Left ventricle myocardium inferior (tissue), 1 donor: ENCODE data around the gene TAF1C. TPM values are rescaled to one million over a fixed set of nuclear protein-coding genes. Genes with fewer than 3 reads are reported as not detected.

Source experiments
- DNase-seq: peaks from one replicate; pipeline ENCODE4 v3.0.0-alpha.2; 2020
- H3K27ac ChIP-seq: fragments of 200-600 bp; replicated peaks from 2 replicates; pipeline ENCODE4 v1.8.0; 2021
- H3K27me3 ChIP-seq: fragments of 200-600 bp; 2 replicates; pipeline ENCODE4 v1.8.0; 2021; ENCODE audit warnings: low read depth
- H3K36me3 ChIP-seq: fragments of 200-600 bp; 2 replicates; pipeline ENCODE4 v1.8.0; 2021
- H3K4me1 ChIP-seq: fragments of 200-600 bp; 2 replicates; pipeline ENCODE4 v1.8.0; 2021
- H3K4me3 ChIP-seq: fragments of 200-600 bp; 2 replicates; pipeline ENCODE4 v1.8.0; 2021; ENCODE audit warnings: mild to moderate bottlenecking, moderate library complexity
- H3K9me3 ChIP-seq: fragments of 200-600 bp; replicated peaks from 2 replicates; pipeline ENCODE4 v1.8.0; 2021
- CTCF ChIP-seq: fragments of 200-600 bp; IDR thresholded peaks from 2 replicates; pipeline ENCODE4 v1.8.0; 2021; ENCODE audit warnings: antibody characterized with exemption, mild to moderate bottlenecking, borderline replicate concordance
- intact Hi-C: fragments of 100-400 bp; cut with micrococcal nuclease; formaldehyde crosslinking; loops from one replicate; pipeline ENCODE4 v1.11.0; 2022
- total RNA-seq: library from RNA; stranded (reverse); fragmentation: NEBNext Ultra II Directional; extraction: Animal tissue kit (Norgen Biotek cat#: 25700); gene quantifications from one replicate; pipeline ENCODE4 v1.2.1, GENCODE V29; 2021
- donor health status: DM: no; HTN: yes; CAD: no; lungs with severe emphysema.

Gene TAF1C
- total RNA-seq, 1 donor from 2014 or later: 29.0 TPM

DNA sequence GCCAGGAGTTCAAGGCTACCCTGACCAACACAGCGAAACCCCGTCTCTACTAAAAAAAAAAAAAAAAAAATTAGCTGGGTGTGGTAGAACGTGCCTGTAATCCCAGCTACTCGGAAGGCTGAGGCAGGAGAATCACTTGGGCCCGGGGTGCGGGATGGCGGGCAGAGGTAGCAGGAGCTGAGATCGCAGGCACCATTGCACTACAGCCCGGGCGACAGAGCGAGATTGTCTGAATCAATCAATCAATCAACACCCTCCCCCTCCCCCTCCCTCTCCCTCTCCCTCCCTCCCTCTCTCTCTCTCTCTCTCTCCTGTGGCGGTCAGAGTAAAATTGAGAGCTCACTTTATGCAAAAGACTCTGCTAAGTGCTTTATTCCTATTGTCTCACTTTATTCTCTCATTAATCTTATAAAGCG, 43.1 kb downstream of the TAF1C start:
- TF ChIP-seq CTCF: no peak
- Histone ChIP-seq H3K36me3 (no peaks in the 10 kb centered on the region), H3K4me3 (peak overlapping the region; percentile 93), H3K27ac (peak overlapping the region; percentile 84), H3K9me3 (no peaks in the 10 kb centered on the region), H3K4me1 (peaks cover 41% of the 10 kb centered on the region), H3K27me3 (no peaks in the 10 kb centered on the region)
- no peak for DNase-seq
- intact Hi-C loops: no loop called here

GRCh38 chr16:84143081-84143480, 43.8 kb downstream of the TAF1C start:
- intact Hi-C loops: no loop called here
- no peaks in the 10 kb centered on the region for H3K9me3 ChIP-seq
- peaks cover 47% of the 10 kb centered on the region for H3K4me1 ChIP-seq
- no peak overlapping the region for H3K4me3 ChIP-seq
- H3K27ac ChIP-seq: no peak overlapping the region
- DNase-seq: no peak
- H3K27me3 ChIP-seq: no peaks in the 10 kb centered on the region
- TF ChIP-seq CTCF: no peak
- H3K36me3 ChIP-seq: no peaks in the 10 kb centered on the region

DNA sequence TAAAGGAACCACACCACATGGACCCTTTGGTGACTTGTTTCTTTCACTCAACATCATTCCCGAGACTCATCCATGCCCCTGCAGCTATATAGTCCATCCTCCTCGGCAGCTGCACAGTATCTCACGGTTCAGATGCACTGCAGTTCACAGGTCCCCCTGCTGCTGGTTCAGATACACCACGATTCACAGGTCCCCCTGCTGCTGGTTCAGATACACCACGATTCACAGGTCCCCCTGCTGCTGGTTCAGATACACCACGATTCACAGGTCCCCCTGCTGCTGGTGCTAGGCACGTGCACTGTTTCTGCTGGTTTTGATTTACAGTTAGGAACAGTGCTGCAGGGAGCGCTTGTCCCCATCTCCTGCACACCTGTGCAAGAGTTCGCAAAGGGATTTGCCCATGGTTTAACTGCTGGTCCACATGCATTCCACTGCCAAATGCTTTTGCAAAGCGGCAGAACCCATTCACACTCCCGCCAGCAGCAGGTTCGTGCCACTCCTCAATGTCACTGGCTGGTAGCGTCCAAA, 45.6 kb downstream of the TAF1C start:
- no peaks in the 10 kb centered on the region for H3K27me3 ChIP-seq
- DNase-seq: no peak
- peak; percentile 15 for TF ChIP-seq CTCF
- no peaks in the 10 kb centered on the region for H3K9me3 ChIP-seq
- H3K36me3 ChIP-seq: no peaks in the 10 kb centered on the region
- H3K4me1 ChIP-seq: peaks cover 57% of the 10 kb centered on the region
- H3K27ac ChIP-seq: no peak overlapping the region
- H3K4me3 ChIP-seq: no peak overlapping the region
- intact Hi-C loops: no loop called here

DNA sequence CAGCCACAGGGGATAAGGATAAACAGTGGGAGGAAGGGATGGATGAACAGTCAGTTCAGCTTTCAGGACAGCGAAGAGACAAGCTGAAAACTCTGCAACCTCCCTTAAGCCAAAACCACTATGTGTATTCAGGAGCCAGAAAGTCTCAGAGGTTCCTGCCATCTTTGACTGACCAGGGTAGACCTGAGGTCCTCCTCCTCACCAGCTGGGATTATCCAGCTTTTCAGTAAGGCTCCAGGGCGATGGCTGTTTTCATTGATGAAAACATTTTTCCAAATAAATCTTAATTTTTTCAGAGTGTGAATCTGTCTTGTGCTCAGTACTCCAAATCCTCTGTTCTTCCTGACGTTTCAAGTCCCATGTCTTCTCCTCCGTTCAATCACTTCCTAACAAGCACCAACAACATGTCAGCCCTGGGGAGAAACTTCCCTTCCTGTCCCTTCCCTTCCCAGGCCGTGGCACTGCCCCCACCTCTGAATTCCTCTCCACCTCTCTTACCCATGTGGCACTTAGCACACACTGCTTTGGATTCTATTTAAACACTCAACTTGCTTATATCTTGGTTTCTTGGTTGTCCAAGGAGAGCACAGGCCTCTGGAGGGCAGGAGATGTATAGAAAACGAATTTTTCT, 47.1 kb downstream of the TAF1C start:
- intact Hi-C loops: no loop called here

DNA sequence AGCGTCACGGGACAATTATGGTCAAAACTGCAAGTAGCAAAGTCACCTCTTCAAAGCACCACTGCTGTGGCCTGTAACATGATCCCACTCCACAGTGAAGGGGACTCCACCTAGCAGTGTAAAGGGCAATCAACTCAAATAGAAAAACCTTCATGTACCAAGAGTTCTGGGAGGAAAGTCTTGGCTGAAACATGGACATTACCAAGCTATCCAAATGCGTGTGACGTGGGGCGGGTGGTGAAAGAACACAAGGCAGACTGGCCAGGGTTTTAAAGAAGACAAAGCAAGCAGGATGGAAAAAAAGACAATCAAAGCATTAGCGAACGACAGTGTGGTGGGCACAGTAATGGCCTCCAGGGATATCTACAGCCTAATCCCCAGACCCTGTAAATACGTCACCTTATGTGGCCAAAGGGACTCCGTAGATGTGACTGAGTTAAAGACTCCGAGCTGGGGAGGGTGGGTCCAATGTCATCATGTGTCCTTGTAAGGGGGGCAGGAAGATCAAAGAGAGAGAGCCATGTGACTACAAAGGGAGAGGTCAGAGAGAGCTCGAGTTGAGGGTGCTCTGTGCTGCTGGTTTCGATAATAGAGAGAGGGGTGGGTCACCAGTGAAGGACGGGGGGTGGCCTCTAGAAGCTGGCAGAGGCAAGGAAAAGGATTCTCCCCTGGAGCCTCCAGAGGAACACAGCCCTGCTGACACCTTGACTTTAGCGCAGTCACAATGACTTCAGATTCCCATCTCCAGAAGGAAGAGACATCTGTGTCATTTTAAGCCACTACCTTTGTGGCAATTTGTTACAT, 47.8 kb downstream of the TAF1C start:
- H3K27me3 ChIP-seq: no peaks in the 10 kb centered on the region
- intact Hi-C loops: no loop called here
- peak overlapping the region; percentile 86 for H3K27ac ChIP-seq
- no peaks in the 10 kb centered on the region for H3K36me3 ChIP-seq
- H3K4me1 ChIP-seq: peaks cover 45% of the 10 kb centered on the region
- no peak for TF ChIP-seq CTCF
- peak overlapping the region; percentile 28 for H3K4me3 ChIP-seq
- H3K9me3 ChIP-seq: no peaks in the 10 kb centered on the region
- no peak for DNase-seq

More for the DNA sequence above, 47.1 kb downstream of the TAF1C start:
- H3K9me3 ChIP-seq: no peaks in the 10 kb centered on the region
- H3K27me3 ChIP-seq: no peaks in the 10 kb centered on the region
- H3K36me3 ChIP-seq: no peaks in the 10 kb centered on the region
- no peak for DNase-seq
- peak overlapping the region; percentile 86 for H3K27ac ChIP-seq
- TF ChIP-seq CTCF: no peak
- peaks cover 50% of the 10 kb centered on the region for H3K4me1 ChIP-seq
- H3K4me3 ChIP-seq: no peak overlapping the region
